Large intestine (tissue), 3 donors: ENCODE data around the gene HERC6. TPM values are rescaled to one million over a fixed set of nuclear protein-coding genes. Genes with fewer than 3 reads are reported as not detected.

Experiments used
- DNase-seq, 2 donors: peaks; one replicate each; pipeline versions ENCODE4 v3.0.0 to v3.0.0-alpha.2; 2013
- H3K27ac ChIP-seq: one replicate; pipeline ENCODE4 v1.5.1; 2013; ENCODE audit warnings: low read length
- H3K27me3 ChIP-seq: 2 replicates; pipeline ENCODE4 v1.6.1; 2013; ENCODE audit warnings: low read length; ENCODE audit not compliant: control insufficient read depth, insufficient read depth
- H3K36me3 ChIP-seq: 2 replicates; pipeline ENCODE4 v1.6.1; 2013; ENCODE audit warnings: low read length; ENCODE audit not compliant: control insufficient read depth, insufficient read depth
- H3K4me1 ChIP-seq: one replicate; pipeline ENCODE4 v1.6.1; 2013; ENCODE audit warnings: low read length; ENCODE audit not compliant: control insufficient read depth, insufficient read depth
- H3K4me3 ChIP-seq: one replicate; pipeline ENCODE4 v1.5.1; 2013; ENCODE audit warnings: low read length
- H3K9me3 ChIP-seq: one replicate; pipeline ENCODE4 v1.6.1; 2013; ENCODE audit warnings: mild to moderate bottlenecking, low read depth, low read length, moderate library complexity; ENCODE audit not compliant: control insufficient read depth
- whole genome bisulfite sequencing: methylation state at CpG from one replicate; pipeline ENCODE4 v1.1.5; 2013; ENCODE audit warnings: low lambda C conversion rate; ENCODE audit not compliant: insufficient coverage; 5-methylcytosine and 5-hydroxymethylcytosine counted together
- polyA plus RNA-seq: library from polyadenylated mRNA; unstranded; fragments of 120-200 nt; gene quantifications from one replicate; pipeline ENCODE4 v1.2.1, GENCODE V29; 2013

The HERC6 gene
- polyA plus RNA-seq, 1 donor = 10.8 TPM

- no peak overlapping the region for H3K4me3 ChIP-seq
- no peaks in the 10 kb centered on the region for H3K27me3 ChIP-seq
- H3K36me3 ChIP-seq = peaks cover 22% of the 10 kb centered on the region
- no peak for DNase-seq
- no peaks in the 10 kb centered on the region for H3K9me3 ChIP-seq
- WGBS = no CpG with 5 or more reads among the region's 2 CpGs
- H3K27ac ChIP-seq = no peak overlapping the region
- H3K4me1 ChIP-seq = no peaks in the 10 kb centered on the region
Measured at GRCh38 chr4:88390128-88390527, 11.5 kb downstream of the HERC6 start.

- Histone ChIP-seq H3K9me3 (no peaks in the 10 kb centered on the region), H3K4me1 (no peaks in the 10 kb centered on the region), H3K4me3 (no peak overlapping the region), H3K27me3 (no peaks in the 10 kb centered on the region), H3K27ac (no peak overlapping the region), H3K36me3 (peaks cover 21% of the 10 kb centered on the region)
- 100% methylated on average over 1 of the region's 1 CpG for WGBS
- DNase-seq = no peak
Measured at GRCh38 chr4:88391703-88392102, 13.1 kb downstream of the HERC6 start.

- H3K4me3 ChIP-seq = no peak overlapping the region
- no peaks in the 10 kb centered on the region for H3K9me3 ChIP-seq
- no peaks in the 10 kb centered on the region for H3K27me3 ChIP-seq
- H3K4me1 ChIP-seq = no peaks in the 10 kb centered on the region
- no peak for DNase-seq
- H3K27ac ChIP-seq = no peak overlapping the region
- no CpG with 5 or more reads among the region's 2 CpGs for WGBS
- H3K36me3 ChIP-seq = peaks cover 21% of the 10 kb centered on the region
Measured at GRCh38 chr4:88396681-88397080, 18.0 kb downstream of the HERC6 start.

DNA sequence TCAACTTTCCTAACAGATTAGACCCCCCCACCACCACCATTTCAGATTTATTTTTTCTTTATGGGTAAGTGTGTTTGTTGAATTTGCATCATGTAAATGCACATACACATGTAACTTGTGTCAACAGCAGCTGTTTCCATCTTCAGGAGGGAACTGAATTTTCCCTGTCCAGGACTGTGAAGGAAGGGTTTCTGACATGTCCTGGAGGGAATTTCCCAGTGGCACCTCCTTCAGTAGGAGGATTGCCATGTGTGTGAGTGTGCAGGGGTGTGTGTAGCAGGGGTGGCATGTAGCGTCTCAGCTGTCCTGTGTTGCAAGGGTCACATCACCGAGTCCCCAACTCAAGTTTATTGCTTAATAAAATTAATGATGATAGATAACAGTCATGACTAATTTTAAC lies 19.7 kb downstream of the HERC6 start:
- peaks cover 16% of the 10 kb centered on the region for H3K36me3 ChIP-seq
- no peaks in the 10 kb centered on the region for H3K27me3 ChIP-seq
- WGBS = no CpG with 5 or more reads among the region's 2 CpGs
- no peak overlapping the region for H3K27ac ChIP-seq
- no peaks in the 10 kb centered on the region for H3K4me1 ChIP-seq
- no peak for DNase-seq
- H3K4me3 ChIP-seq = no peak overlapping the region
- H3K9me3 ChIP-seq = no peaks in the 10 kb centered on the region

DNA sequence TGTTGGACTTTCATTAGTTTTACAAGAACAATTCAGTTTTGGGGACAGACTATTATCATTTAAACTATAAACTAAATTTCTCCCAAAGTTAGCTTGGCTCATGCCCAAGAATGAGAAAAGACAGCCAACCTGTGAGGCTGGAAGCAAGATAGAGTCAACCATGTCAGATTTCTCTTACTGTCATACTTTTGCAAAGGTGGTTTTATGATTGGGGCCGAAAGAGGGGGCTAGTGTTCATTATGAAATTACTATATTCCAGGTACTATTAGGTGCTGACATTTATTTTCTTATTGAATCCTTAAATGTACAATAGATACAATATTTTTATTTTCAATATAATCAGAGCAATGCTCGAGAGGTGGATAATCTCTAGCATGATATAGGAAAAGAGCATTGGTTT lies 30.6 kb downstream of the HERC6 start:
- Histone ChIP-seq H3K4me1 (no peaks in the 10 kb centered on the region), H3K9me3 (no peaks in the 10 kb centered on the region), H3K4me3 (no peak overlapping the region), H3K27me3 (no peaks in the 10 kb centered on the region), H3K27ac (no peak overlapping the region), H3K36me3 (no peaks in the 10 kb centered on the region)
- WGBS = 67% methylated on average over 1 of the region's 2 CpGs
- no peak for DNase-seq

GRCh38 chr4:88409789-88410188 lies 31.1 kb downstream of the HERC6 start:
- WGBS = no CpG with 5 or more reads among the region's 1 CpG
- Histone ChIP-seq H3K27ac (no peak overlapping the region), H3K36me3 (no peaks in the 10 kb centered on the region), H3K4me1 (no peaks in the 10 kb centered on the region), H3K27me3 (no peaks in the 10 kb centered on the region), H3K9me3 (no peaks in the 10 kb centered on the region), H3K4me3 (no peak overlapping the region)
- DNase-seq = no peak

DNA sequence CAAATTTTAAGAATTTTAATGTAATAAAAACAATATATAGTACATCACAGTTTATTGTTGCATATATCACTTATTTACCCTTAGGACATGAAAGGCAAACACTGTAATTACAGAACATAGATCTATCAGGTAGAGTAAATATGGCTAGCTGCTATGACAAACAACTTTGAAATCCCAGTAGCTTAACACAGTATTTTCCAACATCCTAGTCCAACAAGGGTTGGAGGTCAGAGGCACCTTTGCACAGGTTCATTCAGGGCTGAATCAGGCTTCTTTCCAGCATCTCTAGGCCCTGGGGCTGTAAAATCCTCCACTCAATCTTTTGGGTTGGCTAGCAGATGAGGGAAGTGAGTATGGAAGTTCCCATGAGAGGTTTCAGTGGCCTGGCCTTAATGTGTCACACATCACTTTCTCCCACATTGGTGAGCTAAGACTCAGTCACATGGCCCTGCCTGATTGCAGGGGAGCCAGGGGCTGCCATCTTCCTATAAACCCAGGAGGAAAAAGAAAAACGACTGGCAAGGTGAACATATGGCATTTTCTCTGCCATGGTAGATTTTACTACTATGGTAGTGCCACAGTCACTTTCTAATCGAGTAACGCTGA lies 32.9 kb downstream of the HERC6 start:
- Histone ChIP-seq H3K4me1 (no peaks in the 10 kb centered on the region), H3K36me3 (no peaks in the 10 kb centered on the region), H3K27me3 (no peaks in the 10 kb centered on the region), H3K27ac (no peak overlapping the region), H3K9me3 (no peaks in the 10 kb centered on the region), H3K4me3 (no peak overlapping the region)
- 80% methylated on average over 1 of the region's 3 CpGs for WGBS
- no peak for DNase-seq

- WGBS = no CpG with 5 or more reads among the region's 1 CpG
- DNase-seq = no peak
- Histone ChIP-seq H3K4me3 (no peak overlapping the region), H3K9me3 (no peaks in the 10 kb centered on the region), H3K36me3 (no peaks in the 10 kb centered on the region), H3K27me3 (no peaks in the 10 kb centered on the region), H3K4me1 (no peaks in the 10 kb centered on the region), H3K27ac (no peak overlapping the region)
Measured at GRCh38 chr4:88413801-88414200, 35.1 kb downstream of the HERC6 start.

DNA sequence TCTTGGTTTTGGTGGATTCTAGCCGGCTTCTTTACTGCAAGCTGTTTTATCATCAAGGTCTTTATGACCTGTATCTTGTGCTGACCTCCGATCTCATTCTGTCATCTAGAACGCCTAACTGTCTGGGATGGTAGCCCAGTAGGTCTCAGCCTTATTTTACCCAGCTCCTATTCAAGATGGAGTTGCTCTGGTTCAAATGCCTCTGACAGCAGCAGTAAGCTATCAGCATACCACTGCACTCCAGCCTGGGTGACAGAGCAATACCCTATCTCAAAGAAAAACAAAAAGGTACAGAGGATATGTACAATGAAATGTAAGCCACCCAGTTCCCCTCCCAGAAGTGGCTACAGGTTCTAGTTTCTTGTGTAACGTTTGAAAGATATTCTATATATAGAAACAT lies 36.1 kb downstream of the HERC6 start:
- WGBS = 100% methylated on average over 1 of the region's 4 CpGs
- H3K4me1 ChIP-seq = no peaks in the 10 kb centered on the region

DNA sequence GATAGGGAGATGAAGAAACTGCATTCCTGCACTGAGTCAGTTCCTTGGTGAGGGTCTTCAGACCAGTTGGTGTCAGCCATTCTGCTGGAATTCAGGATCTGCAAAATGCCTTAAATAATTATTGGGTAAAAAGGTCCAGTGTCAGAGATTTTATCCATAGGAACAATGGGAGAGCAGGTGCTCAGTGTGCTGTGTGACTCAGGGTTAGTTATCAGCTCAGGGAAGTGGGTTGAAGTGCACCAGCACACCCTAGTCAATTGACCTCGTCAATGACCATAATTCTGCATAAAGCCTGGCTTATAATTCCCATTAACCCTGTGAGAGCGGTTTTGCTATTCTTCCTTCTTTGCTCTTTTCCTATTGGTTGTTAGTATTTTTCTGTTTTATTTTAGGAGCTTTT lies 37.3 kb downstream of the HERC6 start:
- H3K4me1 ChIP-seq = no peaks in the 10 kb centered on the region
- H3K27me3 ChIP-seq = no peaks in the 10 kb centered on the region
- no peaks in the 10 kb centered on the region for H3K36me3 ChIP-seq
- no peak for DNase-seq
- no peak overlapping the region for H3K27ac ChIP-seq
- H3K4me3 ChIP-seq = no peak overlapping the region
- WGBS = 60% methylated on average over 1 of the region's 2 CpGs
- H3K9me3 ChIP-seq = no peaks in the 10 kb centered on the region

More for the DNA sequence above, 36.1 kb downstream of the HERC6 start:
- no peaks in the 10 kb centered on the region for H3K9me3 ChIP-seq
- no peak overlapping the region for H3K4me3 ChIP-seq
- no peak overlapping the region for H3K27ac ChIP-seq
- DNase-seq = no peak
- no peaks in the 10 kb centered on the region for H3K27me3 ChIP-seq
- H3K36me3 ChIP-seq = no peaks in the 10 kb centered on the region

DNA sequence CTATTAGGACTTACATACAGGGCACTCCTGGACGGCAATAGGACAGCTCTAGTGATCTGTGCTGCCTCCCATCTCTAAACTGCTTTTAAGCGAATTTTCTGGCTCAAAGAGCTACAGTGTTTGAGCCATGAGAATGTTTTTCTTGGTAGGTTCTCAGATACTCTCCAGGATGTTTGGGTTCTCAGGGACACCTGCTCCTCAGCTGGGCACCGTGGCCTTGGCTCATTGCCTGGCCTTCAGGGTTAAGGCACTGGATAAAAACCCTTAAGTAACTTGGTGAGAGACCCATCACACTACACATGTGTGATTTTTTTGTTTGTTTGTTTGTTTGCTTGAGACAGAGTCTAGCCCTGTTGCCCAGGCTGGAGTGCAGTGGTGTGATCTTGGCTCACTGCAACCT lies 39.8 kb downstream of the HERC6 start:
- Histone ChIP-seq H3K27ac (no peak overlapping the region), H3K4me3 (no peak overlapping the region), H3K36me3 (no peaks in the 10 kb centered on the region), H3K9me3 (no peaks in the 10 kb centered on the region), H3K4me1 (no peaks in the 10 kb centered on the region), H3K27me3 (no peaks in the 10 kb centered on the region)
- no peak for DNase-seq
- no CpG with 5 or more reads among the region's 3 CpGs for WGBS
